WERI-Rb-1 (cell line): ENCODE results near the gene ACAD11.

ENCODE experiments used
- DNase-seq: peaks from one replicate; pipeline ENCODE4 v3.0.0-alpha.2; 2020
- H3K27ac ChIP-seq: fragments of 250-450 bp; sonication (Bioruptor Pico); 2 replicates; pipeline ENCODE4 v1.5.1; 2020; ENCODE audit warnings: mild to moderate bottlenecking, moderate library complexity
- H3K27me3 ChIP-seq: fragments of 250-450 bp; sonication (Bioruptor Pico); 2 replicates; pipeline ENCODE4 v1.5.1; 2021; ENCODE audit warnings: mild to moderate bottlenecking, low read depth, moderate library complexity; ENCODE audit not compliant: insufficient read depth, severe bottlenecking
- H3K36me3 ChIP-seq: fragments of 250-450 bp; sonication (Bioruptor Pico); 2 replicates; pipeline ENCODE4 v1.5.1; 2020; ENCODE audit warnings: mild to moderate bottlenecking, moderate library complexity
- H3K4me3 ChIP-seq: 2 replicates; pipeline ENCODE4 v1.5.1; 2011; ENCODE audit warnings: low read depth, mild to moderate bottlenecking, control low read depth, low read length
- H3K9me3 ChIP-seq: fragments of 250-450 bp; sonication (Bioruptor Pico); 2 replicates; pipeline ENCODE4 v1.5.1; 2021; ENCODE audit warnings: mild to moderate bottlenecking, moderate library complexity; ENCODE audit not compliant: severe bottlenecking
- TF ChIP-seq, protein P1 (sequence below): IDR thresholded peaks from 2 replicates; pipeline ENCODE4 v1.5.1; 2011; ENCODE audit warnings: low read depth, mild to moderate bottlenecking, control low read depth, inconsistent platforms, low read length

The ACAD11 gene

DNA sequence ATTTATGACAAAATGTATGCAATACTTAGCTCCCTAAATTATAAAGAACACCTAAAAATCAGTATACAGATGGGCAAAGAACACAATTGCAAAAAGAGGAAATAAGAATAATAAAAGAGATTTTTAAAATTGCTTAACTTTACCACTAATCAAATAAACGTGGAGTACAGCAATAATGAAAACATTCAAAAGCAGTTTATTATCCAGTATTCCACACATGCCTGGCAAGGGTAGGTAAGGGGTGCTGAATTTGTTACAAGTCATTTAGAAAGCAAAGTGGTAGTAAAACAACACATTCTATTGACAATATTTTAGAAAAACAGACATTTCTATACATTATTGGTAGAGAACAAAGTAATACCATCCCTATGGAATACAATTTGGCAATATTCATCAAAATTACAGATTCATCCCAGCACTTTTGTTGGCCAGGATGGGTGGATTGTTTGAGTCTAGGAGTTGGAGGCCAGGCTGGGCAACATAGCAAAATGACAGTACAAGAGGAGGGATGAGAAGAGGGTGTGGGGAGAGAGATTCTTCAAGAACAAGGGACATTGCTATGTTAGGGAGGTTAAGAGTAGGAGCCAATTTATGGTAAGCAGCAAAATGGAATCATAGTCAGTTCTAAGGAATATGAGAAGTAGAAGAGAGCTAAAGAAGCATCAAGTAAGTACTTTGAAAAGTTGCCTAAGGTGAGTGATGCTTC is 66.2 kb downstream of the ACAD11 start:
- no peak for DNase-seq
- TF ChIP-seq, protein P1, sequence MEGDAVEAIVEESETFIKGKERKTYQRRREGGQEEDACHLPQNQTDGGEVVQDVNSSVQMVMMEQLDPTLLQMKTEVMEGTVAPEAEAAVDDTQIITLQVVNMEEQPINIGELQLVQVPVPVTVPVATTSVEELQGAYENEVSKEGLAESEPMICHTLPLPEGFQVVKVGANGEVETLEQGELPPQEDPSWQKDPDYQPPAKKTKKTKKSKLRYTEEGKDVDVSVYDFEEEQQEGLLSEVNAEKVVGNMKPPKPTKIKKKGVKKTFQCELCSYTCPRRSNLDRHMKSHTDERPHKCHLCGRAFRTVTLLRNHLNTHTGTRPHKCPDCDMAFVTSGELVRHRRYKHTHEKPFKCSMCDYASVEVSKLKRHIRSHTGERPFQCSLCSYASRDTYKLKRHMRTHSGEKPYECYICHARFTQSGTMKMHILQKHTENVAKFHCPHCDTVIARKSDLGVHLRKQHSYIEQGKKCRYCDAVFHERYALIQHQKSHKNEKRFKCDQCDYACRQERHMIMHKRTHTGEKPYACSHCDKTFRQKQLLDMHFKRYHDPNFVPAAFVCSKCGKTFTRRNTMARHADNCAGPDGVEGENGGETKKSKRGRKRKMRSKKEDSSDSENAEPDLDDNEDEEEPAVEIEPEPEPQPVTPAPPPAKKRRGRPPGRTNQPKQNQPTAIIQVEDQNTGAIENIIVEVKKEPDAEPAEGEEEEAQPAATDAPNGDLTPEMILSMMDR = no peak
- Histone ChIP-seq H3K4me3 (no peak overlapping the region), H3K36me3 (no peaks in the 10 kb centered on the region), H3K27me3 (no peaks in the 10 kb centered on the region), H3K27ac (no peak overlapping the region), H3K9me3 (no peaks in the 10 kb centered on the region)

DNA sequence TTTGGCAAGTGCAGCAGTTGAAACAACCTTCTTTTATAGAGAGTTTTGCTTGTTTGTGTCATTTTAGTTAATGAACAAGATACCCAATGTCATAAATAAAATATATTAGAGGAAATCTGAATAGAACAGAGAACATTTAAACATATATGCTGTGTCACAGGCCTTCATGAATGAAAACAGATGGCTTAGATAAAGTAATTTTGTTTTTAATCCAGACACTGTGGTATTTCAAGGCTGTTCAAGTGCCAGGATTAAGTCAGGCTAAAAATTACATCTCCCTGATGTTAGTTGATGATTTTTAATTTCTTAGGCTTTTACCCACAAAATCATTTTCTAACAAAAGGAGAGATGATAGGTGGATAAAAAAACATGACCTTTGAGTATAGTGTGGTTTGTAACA is 67.4 kb downstream of the ACAD11 start:
- Histone ChIP-seq H3K9me3 (no peaks in the 10 kb centered on the region), H3K27ac (no peak overlapping the region), H3K4me3 (no peak overlapping the region), H3K27me3 (no peaks in the 10 kb centered on the region), H3K36me3 (no peaks in the 10 kb centered on the region)
- TF ChIP-seq, protein P1 = no peak
- no peak for DNase-seq

- Histone ChIP-seq H3K27me3 (no peaks in the 10 kb centered on the region), H3K27ac (no peak overlapping the region), H3K4me3 (no peak overlapping the region), H3K9me3 (no peaks in the 10 kb centered on the region), H3K36me3 (no peaks in the 10 kb centered on the region)
- TF ChIP-seq, protein P1 = no peak
- no peak for DNase-seq
Observed at GRCh38 chr3:132587401-132587800, 72.2 kb downstream of the ACAD11 start.

GRCh38 chr3:132573797-132574211 is 85.8 kb downstream of the ACAD11 start:
- no peak overlapping the region for H3K27ac ChIP-seq
- TF ChIP-seq, protein P1 = no peak
- no peaks in the 10 kb centered on the region for H3K27me3 ChIP-seq
- no peaks in the 10 kb centered on the region for H3K9me3 ChIP-seq
- no peak overlapping the region for H3K4me3 ChIP-seq
- H3K36me3 ChIP-seq = no peaks in the 10 kb centered on the region
- no peak for DNase-seq

- TF ChIP-seq, protein P1 = no peak
- H3K4me3 ChIP-seq = no peak overlapping the region
Observed at GRCh38 chr3:132570016-132570415, 89.6 kb downstream of the ACAD11 start.

DNA sequence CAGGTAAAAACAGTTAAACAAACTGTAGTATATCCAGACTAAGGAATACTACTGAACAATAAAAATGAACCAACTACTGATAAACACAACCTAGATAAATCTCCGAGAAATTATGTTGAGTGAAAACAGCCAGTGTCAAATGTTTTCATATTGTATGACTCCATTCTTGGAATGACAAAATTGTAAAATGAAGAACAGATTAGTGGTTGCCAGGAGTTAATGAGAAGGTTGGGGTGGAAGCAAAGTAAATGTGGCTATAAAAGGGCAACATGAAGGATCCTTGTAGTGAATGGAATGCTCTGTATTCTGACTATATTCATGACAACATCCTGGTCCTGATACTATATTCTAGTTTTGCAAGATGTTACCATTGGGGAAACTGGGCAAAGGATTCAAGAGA is 90.0 kb downstream of the ACAD11 start:
- Histone ChIP-seq H3K4me3 (no peak overlapping the region), H3K9me3 (no peaks in the 10 kb centered on the region), H3K36me3 (no peaks in the 10 kb centered on the region), H3K27me3 (no peaks in the 10 kb centered on the region), H3K27ac (no peak overlapping the region)
- TF ChIP-seq, protein P1 = no peak
- no peak for DNase-seq

More at GRCh38 chr3:132570016-132570415, 89.6 kb downstream of the ACAD11 start:
- H3K36me3 ChIP-seq = no peaks in the 10 kb centered on the region
- H3K27ac ChIP-seq = no peak overlapping the region
- DNase-seq = no peak
- no peaks in the 10 kb centered on the region for H3K9me3 ChIP-seq
- H3K27me3 ChIP-seq = no peaks in the 10 kb centered on the region
